ENCODE measurements around the gene WDR46. TPM values are rescaled to one million over a fixed set of nuclear protein-coding genes. Genes with fewer than 3 reads are reported as not detected.
"Not testable (repeated sequence)": the region's sequence is repeated elsewhere in the genome, so short reads cannot be mapped to it uniquely, and the experiment has no call there.

The WDR46 gene
- total RNA-seq, 1 experiment from 2014 or later = 99.2 TPM

DNA sequence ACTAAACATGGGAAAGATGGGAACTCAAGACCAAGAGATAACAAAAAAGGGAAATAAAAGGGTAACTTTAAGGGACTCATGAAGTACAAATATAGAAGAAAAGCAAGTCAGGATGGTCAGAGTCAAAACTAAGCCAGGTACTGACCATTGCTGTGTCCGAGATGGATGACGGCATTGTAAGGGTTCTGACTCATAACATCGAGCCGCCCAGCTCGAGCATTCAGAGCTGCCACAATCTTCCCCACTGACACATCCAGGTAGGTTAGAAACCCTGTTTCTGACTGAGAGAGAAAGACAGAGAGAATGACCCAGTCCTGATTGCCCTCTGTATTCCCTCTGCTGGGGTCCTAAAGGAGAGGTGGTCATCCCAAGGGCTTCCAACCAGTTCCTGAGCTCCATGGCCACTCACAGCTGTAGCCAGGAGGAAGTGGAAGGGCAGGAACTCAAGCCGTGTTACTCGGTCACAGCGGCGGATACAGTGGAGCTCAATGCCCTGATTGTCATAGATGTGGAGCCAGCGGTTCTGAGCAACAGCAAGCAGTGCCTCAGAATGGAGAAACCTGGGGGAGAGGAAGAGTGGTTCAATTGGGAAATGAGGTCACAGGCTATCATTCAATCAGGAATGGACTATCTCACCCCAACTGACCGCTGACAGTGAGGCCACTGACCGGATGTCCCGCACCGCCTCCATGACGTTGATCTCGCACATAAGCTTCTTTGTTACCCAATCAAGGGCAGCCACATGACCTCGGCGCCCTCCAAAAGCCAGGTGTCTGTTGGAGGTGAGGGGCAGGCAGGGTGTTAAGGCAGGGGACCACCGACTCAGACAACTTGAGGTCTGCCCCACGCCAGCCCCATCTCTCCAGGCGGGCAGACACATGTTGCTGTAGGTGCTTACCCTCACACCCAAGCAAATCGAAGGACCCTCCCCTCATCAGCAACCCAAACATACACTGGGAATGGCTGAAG is 1.8 kb downstream of the WDR46 start:
- Mint-ChIP-seq H3K27ac (no peak overlapping the region), H3K9me3 (no peaks in the 10 kb centered on the region), H3K27me3 (ENCODE audit: low read depth) (no peaks in the 10 kb centered on the region; the same call in 1 of the 2 replicates), H3K4me3 (peak overlapping the region; percentile 99 to 100), H3K36me3 (ENCODE audit: insufficient read depth in 1 of 3, low read depth in 3 of 3) (peaks cover 24 to 77% (median 50%) of the 10 kb centered on the region in 3 experiments; a peak in 6 of 7 replicates), H3K4me1 (peaks cover 7 to 20% of the 10 kb centered on the region in 2 experiments)
- no peak overlapping the region for H2AFZ ChIP-seq (ENCODE audit: low read length)
- no peak overlapping the region for H2BK12ac ChIP-seq (ENCODE audit: insufficient read length, low read depth, low read length)
- no peak overlapping the region for H2BK15ac ChIP-seq (ENCODE audit: low read depth, low read length)
- H3K18ac ChIP-seq (ENCODE audit: insufficient read length, low read depth, low read length) = no peak overlapping the region
- no peaks in the 10 kb centered on the region for H3K27me3 ChIP-seq (ENCODE audit: insufficient read depth, low read length)
- no peak overlapping the region for H3K9ac ChIP-seq (ENCODE audit: extremely low read depth, insufficient read length, low read length)
- H2BK5ac ChIP-seq (ENCODE audit: insufficient read length, low read length) = no peak overlapping the region
- no peak overlapping the region for H3T11ph ChIP-seq (ENCODE audit: low read length)
- no peak overlapping the region for H4K8ac ChIP-seq (replicated peaks; ENCODE audit: insufficient read length, low read depth, low read length)
- H2BK20ac ChIP-seq (ENCODE audit: low read depth, low read length, poor library complexity, severe bottlenecking) = no peak overlapping the region
- peaks cover 12% of the 10 kb centered on the region for H3K23me2 ChIP-seq (ENCODE audit: insufficient read length, low read depth, low read length, poor library complexity, severe bottlenecking)
- H3K27ac ChIP-seq (ENCODE audit: insufficient read length, low read depth, low read length) = no peak overlapping the region
- H3K4me1 ChIP-seq (ENCODE audit: insufficient read depth, low read length) = no peaks in the 10 kb centered on the region; the same call in 1 of the 2 replicates
- no peak overlapping the region for H2BK120ac ChIP-seq (ENCODE audit: low read depth, low read length, poor library complexity, severe bottlenecking)
- DNase-seq = no peak
- no peak overlapping the region for H3K14ac ChIP-seq (ENCODE audit: insufficient read depth, low read length)
- WGBS (ENCODE audit: extremely low coverage, insufficient read length, low lambda C conversion rate) = no CpG with 5 or more reads among the region's 22 CpGs
- no peak overlapping the region for H3K4ac ChIP-seq (ENCODE audit: low read depth, low read length)
- no peak overlapping the region for H2AK5ac ChIP-seq (ENCODE audit: insufficient read length, low read length)
- H3K9me3 ChIP-seq (ENCODE audit: control insufficient read depth, low read depth, low read length) = no peaks in the 10 kb centered on the region
- H3K4me2 ChIP-seq (ENCODE audit: insufficient read depth, insufficient read length, low read length) = no peak overlapping the region
- peaks cover 8% of the 10 kb centered on the region for H3K79me1 ChIP-seq (ENCODE audit: insufficient read depth, low read depth, low read length, poor library complexity, severe bottlenecking)
- peaks cover 7% of the 10 kb centered on the region; the same call in 1 of the 2 replicates for H3K79me2 ChIP-seq (ENCODE audit: insufficient read depth, low read length)
- no peak overlapping the region for H3K23ac ChIP-seq (ENCODE audit: insufficient read length, low read depth, low read length)
- H3K56ac ChIP-seq (ENCODE audit: insufficient read length, low read depth, low read length) = no peak overlapping the region
- TF ChIP-seq CTCF (conservative IDR thresholded peaks at IDR 0.05) = no peak
- H4K20me1 ChIP-seq (ENCODE audit: control insufficient read depth, insufficient read depth, insufficient read length) = no peaks in the 10 kb centered on the region
- no peak overlapping the region for H4K5ac ChIP-seq (ENCODE audit: insufficient read length, low read depth, low read length)
- H4K91ac ChIP-seq (ENCODE audit: insufficient read length, low read depth, low read length) = no peak overlapping the region

DNA sequence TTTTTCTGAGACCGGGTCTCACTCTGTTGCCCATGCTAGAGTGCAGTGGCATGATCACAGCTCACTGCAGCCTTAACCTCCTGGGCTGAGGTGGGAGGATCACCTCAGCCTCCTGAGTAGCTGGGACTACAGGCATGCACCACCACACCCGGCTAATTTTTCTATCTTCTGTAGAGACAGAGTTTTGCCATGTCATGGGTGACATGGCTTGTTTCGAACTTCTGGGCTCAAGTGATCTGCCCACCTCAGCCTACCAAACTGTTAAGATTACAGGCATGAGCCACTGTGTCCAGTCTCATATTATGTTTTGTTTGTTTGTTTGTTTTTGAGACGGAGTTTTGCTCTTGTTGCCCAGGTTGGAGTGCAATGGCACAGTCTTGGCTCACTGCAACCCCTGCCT is 3.8 kb downstream of the WDR46 start:
- H4K91ac ChIP-seq (ENCODE audit: insufficient read length, low read depth, low read length); H2AK5ac ChIP-seq (ENCODE audit: insufficient read length, low read length); H3K56ac ChIP-seq (ENCODE audit: insufficient read length, low read depth, low read length); DNase-seq; H4K5ac ChIP-seq (ENCODE audit: insufficient read length, low read depth, low read length); H3K9me3 ChIP-seq (ENCODE audit: control insufficient read depth, low read depth, low read length); H3K14ac ChIP-seq (ENCODE audit: insufficient read depth, low read length); H2BK5ac ChIP-seq (ENCODE audit: insufficient read length, low read length); H3K79me1 ChIP-seq (ENCODE audit: insufficient read depth, low read depth, low read length, poor library complexity, severe bottlenecking); H3K27ac ChIP-seq (ENCODE audit: insufficient read length, low read depth, low read length); H2BK120ac ChIP-seq (ENCODE audit: low read depth, low read length, poor library complexity, severe bottlenecking); H4K20me1 ChIP-seq (ENCODE audit: control insufficient read depth, insufficient read depth, insufficient read length); H3T11ph ChIP-seq (ENCODE audit: low read length); H3K27me3 Mint-ChIP-seq (ENCODE audit: low read depth); H2BK15ac ChIP-seq (ENCODE audit: low read depth, low read length); H3K79me2 ChIP-seq (ENCODE audit: insufficient read depth, low read length); H2BK12ac ChIP-seq (ENCODE audit: insufficient read length, low read depth, low read length); H3K4me2 ChIP-seq (ENCODE audit: insufficient read depth, insufficient read length, low read length); H4K8ac ChIP-seq (replicated peaks; ENCODE audit: insufficient read length, low read depth, low read length); H3K4me3 Mint-ChIP-seq; H3K9ac ChIP-seq (ENCODE audit: extremely low read depth, insufficient read length, low read length); H3K23ac ChIP-seq (ENCODE audit: insufficient read length, low read depth, low read length); H3K9me3 Mint-ChIP-seq; H3K4me1 ChIP-seq (ENCODE audit: insufficient read depth, low read length); H2AFZ ChIP-seq (ENCODE audit: low read length); H3K4ac ChIP-seq (ENCODE audit: low read depth, low read length); H3K27ac Mint-ChIP-seq; H3K18ac ChIP-seq (ENCODE audit: insufficient read length, low read depth, low read length); H3K27me3 ChIP-seq (ENCODE audit: insufficient read depth, low read length); H2BK20ac ChIP-seq (ENCODE audit: low read depth, low read length, poor library complexity, severe bottlenecking): not testable (repeated sequence)
- no CpG with 5 or more reads among the region's 4 CpGs for WGBS (ENCODE audit: extremely low coverage, insufficient read length, low lambda C conversion rate)
- H3K23me2 ChIP-seq (ENCODE audit: insufficient read length, low read depth, low read length, poor library complexity, severe bottlenecking) = peaks cover 11% of the 10 kb centered on the region
- Mint-ChIP-seq H3K4me1 (peaks cover 6 to 19% of the 10 kb centered on the region in 2 experiments), H3K36me3 (ENCODE audit: insufficient read depth in 1 of 3, low read depth in 3 of 3) (peaks cover 25 to 81% (median 46%) of the 10 kb centered on the region in 3 experiments; a peak in 6 of 7 replicates)

Data from H9 (cell line).